Measurements from ENCODE around the gene HS3ST3A1.

HS3ST3A1 gene

GRCh38 chr17:13587487-13588338, 14.0 kb downstream of the HS3ST3A1 start:
- DNase-seq (ENCODE audit: insufficient read length) (no peak), FAIRE-seq (no peak)
- no peak for TF ChIP-seq POLR2AphosphoS5 (IDR thresholded peaks at IDR 0.05; ENCODE audit: low read depth, low read length)

GRCh38 chr17:13584701-13585080, 17.0 kb downstream of the HS3ST3A1 start:
- DNase-seq (ENCODE audit: insufficient read length) = no peak

GRCh38 chr17:13583996-13584700, 17.6 kb downstream of the HS3ST3A1 start:
- no peak for FAIRE-seq
- no peak for DNase-seq (ENCODE audit: insufficient read length)
- TF ChIP-seq POLR2AphosphoS5 (IDR thresholded peaks at IDR 0.05; ENCODE audit: low read depth, low read length) = no peak
- no peak for TF ChIP-seq POLR2A (IDR thresholded peaks at IDR 0.05; ENCODE audit: low read depth, low read length)
- TF ChIP-seq TAF1 (IDR thresholded peaks at IDR 0.05; ENCODE audit: borderline replicate concordance, low read depth, low read length) = no peak

More at GRCh38 chr17:13584701-13585080, 17.0 kb downstream of the HS3ST3A1 start:
- no peak for FAIRE-seq
- no peak for TF ChIP-seq POLR2AphosphoS5 (IDR thresholded peaks at IDR 0.05; ENCODE audit: low read depth, low read length)
- TF ChIP-seq TAF1 (IDR thresholded peaks at IDR 0.05; ENCODE audit: borderline replicate concordance, low read depth, low read length) = no peak
- TF ChIP-seq POLR2A (IDR thresholded peaks at IDR 0.05; ENCODE audit: low read depth, low read length) = no peak

GRCh38 chr17:13582776-13583547, 18.8 kb downstream of the HS3ST3A1 start:
- no peak for TF ChIP-seq POLR2AphosphoS5 (IDR thresholded peaks at IDR 0.05; ENCODE audit: low read depth, low read length)
- DNase-seq (ENCODE audit: insufficient read length) (no peak), FAIRE-seq (no peak)

- FAIRE-seq = no peak
- TF ChIP-seq POLR2AphosphoS5 (IDR thresholded peaks at IDR 0.05; ENCODE audit: low read depth, low read length) = no peak
Measured at GRCh38 chr17:13581925-13582324, 19.8 kb downstream of the HS3ST3A1 start.

GRCh38 chr17:13580790-13581189, 20.9 kb downstream of the HS3ST3A1 start:
- no peak for TF ChIP-seq TAF1 (IDR thresholded peaks at IDR 0.05; ENCODE audit: borderline replicate concordance, low read depth, low read length)
- no peak for TF ChIP-seq POLR2AphosphoS5 (IDR thresholded peaks at IDR 0.05; ENCODE audit: low read depth, low read length)
- no peak for TF ChIP-seq POLR2A (IDR thresholded peaks at IDR 0.05; ENCODE audit: low read depth, low read length)
- no peak for DNase-seq (ENCODE audit: insufficient read length)
- no peak for FAIRE-seq

More at GRCh38 chr17:13581925-13582324, 19.8 kb downstream of the HS3ST3A1 start:
- DNase-seq (ENCODE audit: insufficient read length) = no peak

- TF ChIP-seq POLR2A (IDR thresholded peaks at IDR 0.05; ENCODE audit: low read depth, low read length) = no peak
- TF ChIP-seq POLR2AphosphoS5 (IDR thresholded peaks at IDR 0.05; ENCODE audit: low read depth, low read length) = no peak
- TF ChIP-seq TAF1 (IDR thresholded peaks at IDR 0.05; ENCODE audit: borderline replicate concordance, low read depth, low read length) = no peak
- FAIRE-seq (no peak), DNase-seq (ENCODE audit: insufficient read length) (no peak)
Measured at GRCh38 chr17:13576661-13577526, 24.8 kb downstream of the HS3ST3A1 start.

GRCh38 chr17:13575922-13576419, 25.8 kb downstream of the HS3ST3A1 start:
- FAIRE-seq = no peak
- no peak for DNase-seq (ENCODE audit: insufficient read length)
- TF ChIP-seq TAF1 (IDR thresholded peaks at IDR 0.05; ENCODE audit: borderline replicate concordance, low read depth, low read length) = no peak
- TF ChIP-seq POLR2A (IDR thresholded peaks at IDR 0.05; ENCODE audit: low read depth, low read length) = no peak
- no peak for TF ChIP-seq POLR2AphosphoS5 (IDR thresholded peaks at IDR 0.05; ENCODE audit: low read depth, low read length)

- FAIRE-seq (no peak), DNase-seq (ENCODE audit: insufficient read length) (no peak)
- TF ChIP-seq TAF1 (IDR thresholded peaks at IDR 0.05; ENCODE audit: borderline replicate concordance, low read depth, low read length) (no peak), POLR2AphosphoS5 (IDR thresholded peaks at IDR 0.05; ENCODE audit: low read depth, low read length) (no peak), POLR2A (IDR thresholded peaks at IDR 0.05; ENCODE audit: low read depth, low read length) (no peak)
Measured at GRCh38 chr17:13575466-13575865, 26.3 kb downstream of the HS3ST3A1 start.

GRCh38 chr17:13572581-13572980, 29.1 kb downstream of the HS3ST3A1 start:
- no peak for DNase-seq (ENCODE audit: insufficient read length)
- no peak for TF ChIP-seq POLR2AphosphoS5 (IDR thresholded peaks at IDR 0.05; ENCODE audit: low read depth, low read length)
- TF ChIP-seq TAF1 (IDR thresholded peaks at IDR 0.05; ENCODE audit: borderline replicate concordance, low read depth, low read length) = no peak
- no peak for TF ChIP-seq POLR2A (IDR thresholded peaks at IDR 0.05; ENCODE audit: low read depth, low read length)
- no peak for FAIRE-seq
